Left ventricle myocardium inferior (tissue), 1 donor: ENCODE data around the gene ZNRF2. TPM values are rescaled to one million over a fixed set of nuclear protein-coding genes. Genes with fewer than 3 reads are reported as not detected.

Experiments
- DNase-seq: peaks from one replicate; pipeline ENCODE4 v3.0.0-alpha.2; 2020
- H3K27ac ChIP-seq: fragments of 200-600 bp; replicated peaks from 2 replicates; pipeline ENCODE4 v1.8.0; 2021
- H3K27me3 ChIP-seq: fragments of 200-600 bp; 2 replicates; pipeline ENCODE4 v1.8.0; 2021; ENCODE audit warnings: low read depth
- H3K36me3 ChIP-seq: fragments of 200-600 bp; 2 replicates; pipeline ENCODE4 v1.8.0; 2021
- H3K4me1 ChIP-seq: fragments of 200-600 bp; 2 replicates; pipeline ENCODE4 v1.8.0; 2021
- H3K4me3 ChIP-seq: fragments of 200-600 bp; 2 replicates; pipeline ENCODE4 v1.8.0; 2021; ENCODE audit warnings: mild to moderate bottlenecking, moderate library complexity
- H3K9me3 ChIP-seq: fragments of 200-600 bp; replicated peaks from 2 replicates; pipeline ENCODE4 v1.8.0; 2021
- intact Hi-C: fragments of 100-400 bp; cut with micrococcal nuclease; formaldehyde crosslinking; loops from one replicate; pipeline ENCODE4 v1.11.0; 2022
- microRNA-seq: library from miRNA; unstranded; fragments of <30 nt; microRNA quantifications from one replicate; pipeline ENCODE4 v1.2.0, GENCODE V29; 2020
- total RNA-seq: library from RNA; stranded (reverse); fragmentation: NEBNext Ultra II Directional; extraction: Animal tissue kit (Norgen Biotek cat#: 25700); gene quantifications from one replicate; pipeline ENCODE4 v1.2.1, GENCODE V29; 2021
- TF ChIP-seq, protein P1 (sequence below): fragments of 200-600 bp; IDR thresholded peaks from 2 replicates; pipeline ENCODE4 v1.8.0; 2021; ENCODE audit warnings: antibody characterized with exemption, mild to moderate bottlenecking, borderline replicate concordance
- donor health status: DM: no; HTN: yes; CAD: no; lungs with severe emphysema.

ZNRF2 gene
- total RNA-seq, 1 donor from 2014 or later: 10.9 TPM

DNA sequence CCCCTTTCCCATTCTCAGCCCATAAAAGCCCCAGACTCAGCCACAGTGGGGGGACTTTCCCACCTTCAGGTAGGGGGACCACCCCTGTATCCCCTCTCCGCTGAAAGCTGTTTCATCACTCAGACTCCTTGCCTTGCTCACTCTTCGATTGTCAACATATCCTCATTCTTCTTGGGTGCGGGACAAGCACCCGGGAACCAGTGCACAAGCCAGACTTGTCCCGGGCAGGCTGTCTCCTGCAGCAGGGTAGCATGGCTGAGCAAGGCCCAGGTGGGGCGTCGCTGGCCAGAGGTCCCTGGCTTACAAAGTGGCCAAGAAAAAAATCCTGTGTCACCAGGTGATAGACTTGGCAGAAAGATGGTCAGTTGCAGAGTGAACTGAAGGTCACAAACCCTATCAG lies 129.5 kb downstream of the ZNRF2 start:
- no peaks in the 10 kb centered on the region for H3K36me3 ChIP-seq
- H3K4me1 ChIP-seq: no peaks in the 10 kb centered on the region
- H3K27me3 ChIP-seq: no peaks in the 10 kb centered on the region
- intact Hi-C loops: no loop called here
- no peak for DNase-seq
- peaks cover 8% of the 10 kb centered on the region for H3K9me3 ChIP-seq
- no peak overlapping the region for H3K4me3 ChIP-seq
- TF ChIP-seq, protein P1, sequence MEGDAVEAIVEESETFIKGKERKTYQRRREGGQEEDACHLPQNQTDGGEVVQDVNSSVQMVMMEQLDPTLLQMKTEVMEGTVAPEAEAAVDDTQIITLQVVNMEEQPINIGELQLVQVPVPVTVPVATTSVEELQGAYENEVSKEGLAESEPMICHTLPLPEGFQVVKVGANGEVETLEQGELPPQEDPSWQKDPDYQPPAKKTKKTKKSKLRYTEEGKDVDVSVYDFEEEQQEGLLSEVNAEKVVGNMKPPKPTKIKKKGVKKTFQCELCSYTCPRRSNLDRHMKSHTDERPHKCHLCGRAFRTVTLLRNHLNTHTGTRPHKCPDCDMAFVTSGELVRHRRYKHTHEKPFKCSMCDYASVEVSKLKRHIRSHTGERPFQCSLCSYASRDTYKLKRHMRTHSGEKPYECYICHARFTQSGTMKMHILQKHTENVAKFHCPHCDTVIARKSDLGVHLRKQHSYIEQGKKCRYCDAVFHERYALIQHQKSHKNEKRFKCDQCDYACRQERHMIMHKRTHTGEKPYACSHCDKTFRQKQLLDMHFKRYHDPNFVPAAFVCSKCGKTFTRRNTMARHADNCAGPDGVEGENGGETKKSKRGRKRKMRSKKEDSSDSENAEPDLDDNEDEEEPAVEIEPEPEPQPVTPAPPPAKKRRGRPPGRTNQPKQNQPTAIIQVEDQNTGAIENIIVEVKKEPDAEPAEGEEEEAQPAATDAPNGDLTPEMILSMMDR: no peak
- no peak overlapping the region for H3K27ac ChIP-seq

Small RNA genes within 50 kb of the gene (microRNA-seq; reads per million reads assigned to microRNA genes)
- gene MIR550A1 (not detected), gene MIR550B1 (not detected)

Other genes starting within 250 kb of the ZNRF2 start
- gene MTURN, start 149.6 kb upstream of the ZNRF2 start, total RNA-seq: 21.3 TPM
- gene NOD1, start 194.2 kb downstream of the ZNRF2 start, total RNA-seq: 7.0 TPM
- 18.9 TPM for gene GGCT, start 220.2 kb downstream of the ZNRF2 start, total RNA-seq